Measurements from ENCODE around the gene SLC25A23. TPM values are rescaled to one million over a fixed set of nuclear protein-coding genes. Genes with fewer than 3 reads are reported as not detected.

SLC25A23 gene
- total and polyA plus RNA-seq, 7 donors: 15.0 to 91.8 (median 49.4) TPM

DNA sequence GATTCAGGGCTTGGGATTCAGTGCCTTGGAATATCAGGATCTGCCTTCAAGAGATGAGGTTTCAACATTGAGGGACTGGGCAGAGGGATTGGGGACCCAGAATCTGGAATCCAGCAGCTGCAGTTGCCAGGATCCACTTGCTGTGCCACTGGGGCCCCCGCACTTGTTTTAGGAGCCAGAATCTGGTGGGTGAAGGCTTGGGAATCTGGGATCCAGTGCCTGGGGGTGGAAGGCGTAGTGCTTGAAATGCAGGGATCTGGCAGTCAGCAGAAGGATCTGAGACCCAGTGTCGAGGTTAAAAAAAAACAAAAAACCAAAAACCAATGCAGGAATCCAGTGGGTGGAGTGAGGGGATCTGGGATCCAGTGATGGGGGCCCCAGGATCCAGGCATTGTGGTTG, 18.7 kb downstream of the SLC25A23 start:
- no peak for ATAC-seq
- TF ChIP-seq, protein P1, sequence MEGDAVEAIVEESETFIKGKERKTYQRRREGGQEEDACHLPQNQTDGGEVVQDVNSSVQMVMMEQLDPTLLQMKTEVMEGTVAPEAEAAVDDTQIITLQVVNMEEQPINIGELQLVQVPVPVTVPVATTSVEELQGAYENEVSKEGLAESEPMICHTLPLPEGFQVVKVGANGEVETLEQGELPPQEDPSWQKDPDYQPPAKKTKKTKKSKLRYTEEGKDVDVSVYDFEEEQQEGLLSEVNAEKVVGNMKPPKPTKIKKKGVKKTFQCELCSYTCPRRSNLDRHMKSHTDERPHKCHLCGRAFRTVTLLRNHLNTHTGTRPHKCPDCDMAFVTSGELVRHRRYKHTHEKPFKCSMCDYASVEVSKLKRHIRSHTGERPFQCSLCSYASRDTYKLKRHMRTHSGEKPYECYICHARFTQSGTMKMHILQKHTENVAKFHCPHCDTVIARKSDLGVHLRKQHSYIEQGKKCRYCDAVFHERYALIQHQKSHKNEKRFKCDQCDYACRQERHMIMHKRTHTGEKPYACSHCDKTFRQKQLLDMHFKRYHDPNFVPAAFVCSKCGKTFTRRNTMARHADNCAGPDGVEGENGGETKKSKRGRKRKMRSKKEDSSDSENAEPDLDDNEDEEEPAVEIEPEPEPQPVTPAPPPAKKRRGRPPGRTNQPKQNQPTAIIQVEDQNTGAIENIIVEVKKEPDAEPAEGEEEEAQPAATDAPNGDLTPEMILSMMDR (IDR thresholded peaks at IDR 0.05): no peak
- WGBS, 3 donors: 78 to 85% (median 83%) methylated on average over 3 of the region's 3 CpGs
- intact Hi-C loops (cut with DNase I): no loop called here
- no peak for DNase-seq
- Histone ChIP-seq H3K36me3 (ENCODE audit: insufficient read depth in 1 of 2, low read depth in 1 of 2) (peaks cover 0 to 7% of the 10 kb centered on the region in 2 donors), H3K4me1 (no peaks in the 10 kb centered on the region), H3K27ac (no peak overlapping the region), H3K4me3 (no peak overlapping the region), H3K9me3 (no peaks in the 10 kb centered on the region), H3K27me3 (ENCODE audit: insufficient read depth in 3 of 3, low read length in 2 of 3) (no peaks in the 10 kb centered on the region)

DNA sequence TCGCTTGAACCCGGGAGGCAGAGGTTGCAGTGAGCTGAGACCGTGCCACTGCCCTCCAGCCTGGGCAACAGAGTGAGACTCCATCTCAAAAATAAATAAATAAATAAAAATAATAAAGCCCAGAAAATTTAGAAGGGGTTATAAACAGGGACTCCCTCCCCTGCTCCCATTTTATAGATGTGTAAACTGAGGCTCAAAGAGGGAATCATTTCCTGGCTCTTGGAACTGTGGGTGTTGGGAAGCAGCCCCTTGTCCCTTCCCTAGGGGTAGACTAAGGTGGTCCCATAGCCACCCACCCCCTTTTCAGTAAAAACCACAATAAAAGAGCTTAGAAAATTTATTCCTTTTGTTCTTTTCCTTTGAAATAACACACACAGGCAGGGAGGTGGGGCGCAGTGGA, 19.8 kb downstream of the SLC25A23 start:
- DNase-seq (no peak), ATAC-seq (no peak)
- TF ChIP-seq, protein P1 (IDR thresholded peaks at IDR 0.05): no peak
- 86 to 90% (median 89%) methylated on average over 4 of the region's 4 CpGs for WGBS, 3 donors
- no peak overlapping the region for H3K27ac ChIP-seq
- H3K4me1 ChIP-seq: no peaks in the 10 kb centered on the region
- intact Hi-C loops (cut with DNase I): no loop called here
- H3K4me3 ChIP-seq: no peak overlapping the region
- H3K9me3 ChIP-seq: no peaks in the 10 kb centered on the region
- H3K27me3 ChIP-seq (ENCODE audit: insufficient read depth in 3 of 3, low read length in 2 of 3): no peaks in the 10 kb centered on the region
- H3K36me3 ChIP-seq (ENCODE audit: insufficient read depth in 1 of 2, low read depth in 1 of 2): no peaks in the 10 kb centered on the region

DNA sequence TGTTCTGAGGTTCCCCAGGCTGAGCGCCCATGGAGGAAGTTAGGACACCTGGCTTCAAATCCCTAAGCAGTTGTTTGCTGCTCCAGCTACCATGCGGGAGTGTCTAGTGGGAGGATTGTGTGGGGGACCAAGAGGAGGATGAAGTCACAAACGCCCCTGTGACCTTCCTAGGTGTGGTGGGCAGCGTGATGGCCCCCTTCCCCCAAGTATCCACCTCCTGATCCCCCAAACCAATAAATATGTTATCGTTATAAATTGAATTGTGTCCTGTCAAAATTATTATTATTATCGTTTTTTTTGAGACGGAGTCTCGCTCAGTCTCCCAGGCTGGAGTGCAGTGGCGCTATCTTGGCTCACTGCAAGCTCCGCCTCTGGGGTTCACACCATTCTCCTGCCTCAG, 25.9 kb downstream of the SLC25A23 start, which contains the start of gene SLC25A41:
TSS of gene SLC25A41 (minus strand) at position 101 of the 400 bp plus-strand sequence. CDS start at position 31, 70 bp downstream.
- no peak within 1 kb of the TSS for H3K27ac ChIP-seq
- H3K4me1 ChIP-seq: no peaks in the 10 kb centered on the region
- H3K9me3 ChIP-seq: no peaks in the 10 kb centered on the region
- no peak for ATAC-seq
- WGBS, 3 donors: 91 to 93% (median 93%) methylated on average over 10 of the region's 10 CpGs
- no peak within 1 kb of the TSS for H3K4me3 ChIP-seq
- TF ChIP-seq, protein P1 (IDR thresholded peaks at IDR 0.05): no peak
- no peak for DNase-seq
- peaks cover 0 to 9% (median 0%) of the 10 kb centered on the region in 3 donors for H3K27me3 ChIP-seq (ENCODE audit: insufficient read depth in 3 of 3, low read length in 2 of 3)
- H3K36me3 ChIP-seq (ENCODE audit: insufficient read depth in 1 of 2, low read depth in 1 of 2): no peaks in the 10 kb centered on the region
- intact Hi-C loops (cut with DNase I): no loop called here

DNA sequence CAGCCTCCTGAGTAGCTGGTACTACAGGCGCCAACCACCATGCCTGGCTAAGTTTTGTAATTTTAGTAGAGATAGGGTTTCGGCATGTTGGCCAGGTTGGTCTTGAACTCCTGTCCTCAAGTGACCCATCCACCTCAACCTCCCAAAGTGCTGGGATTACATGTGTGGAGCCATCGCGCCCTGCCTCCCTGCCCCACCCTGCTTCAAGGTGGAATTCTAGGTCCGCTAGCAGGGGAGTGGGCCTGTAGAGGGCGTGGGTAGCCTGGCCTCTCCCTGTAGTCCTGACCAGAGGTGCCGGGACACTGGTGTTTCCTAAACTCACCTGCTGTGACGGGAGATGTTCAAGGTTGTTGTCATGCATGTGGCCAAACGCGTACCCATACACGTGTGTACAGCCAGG, 26.4 kb downstream of the SLC25A23 start:
- no peak for ATAC-seq
- Histone ChIP-seq H3K4me1 (no peaks in the 10 kb centered on the region), H3K4me3 (no peak overlapping the region), H3K27ac (no peak overlapping the region), H3K9me3 (no peaks in the 10 kb centered on the region), H3K27me3 (ENCODE audit: insufficient read depth in 3 of 3, low read length in 2 of 3) (peaks cover 0 to 9% (median 0%) of the 10 kb centered on the region in 3 donors), H3K36me3 (ENCODE audit: insufficient read depth in 1 of 2, low read depth in 1 of 2) (no peaks in the 10 kb centered on the region)
- intact Hi-C loops (cut with DNase I): no loop called here
- WGBS, 3 donors: 86 to 90% (median 88%) methylated on average over 11 of the region's 11 CpGs
- TF ChIP-seq, protein P1 (IDR thresholded peaks at IDR 0.05): no peak
- DNase-seq: no peak

DNA sequence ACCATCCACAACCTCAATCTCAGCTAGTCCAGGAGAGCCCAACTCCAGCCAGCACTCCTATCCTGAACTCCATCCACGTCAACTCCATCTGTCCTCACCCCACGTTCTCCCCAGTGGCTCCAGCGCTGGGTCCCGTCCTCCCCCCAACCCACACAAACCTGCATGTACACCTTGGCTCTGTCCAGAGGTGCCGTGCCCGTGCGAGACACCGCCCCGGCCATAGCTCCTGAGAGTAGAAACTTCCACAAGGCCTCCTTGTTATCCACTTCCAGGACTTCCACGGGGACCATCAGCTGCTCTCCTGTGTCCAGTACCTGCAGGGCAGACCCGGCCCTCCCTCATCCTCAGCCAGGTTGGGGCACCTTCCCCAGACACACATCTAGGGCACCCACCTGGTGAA, 27.7 kb downstream of the SLC25A23 start:
- intact Hi-C loops (cut with DNase I): no loop called here

More for the DNA sequence above, 27.7 kb downstream of the SLC25A23 start:
- WGBS, 3 donors: 85 to 92% (median 89%) methylated on average over 11 of the region's 11 CpGs
- Histone ChIP-seq H3K9me3 (no peaks in the 10 kb centered on the region), H3K36me3 (ENCODE audit: insufficient read depth in 1 of 2, low read depth in 1 of 2) (no peaks in the 10 kb centered on the region), H3K27ac (no peak overlapping the region), H3K4me3 (no peak overlapping the region), H3K4me1 (no peaks in the 10 kb centered on the region), H3K27me3 (ENCODE audit: insufficient read depth in 3 of 3, low read length in 2 of 3) (peaks cover 0 to 9% (median 0%) of the 10 kb centered on the region in 3 donors)
- TF ChIP-seq, protein P1 (IDR thresholded peaks at IDR 0.05): no peak
- DNase-seq (no peak), ATAC-seq (no peak)

All from psoas muscle (tissue), 8 donors.